Cerebellar cortex (tissue), 1 donor: ENCODE results near the gene PRM3.

Source experiments
- DNase-seq: peaks from one replicate; pipeline ENCODE4 v3.0.0-alpha.2; 2015; ENCODE audit warnings: low spot score

The PRM3 gene

DNA sequence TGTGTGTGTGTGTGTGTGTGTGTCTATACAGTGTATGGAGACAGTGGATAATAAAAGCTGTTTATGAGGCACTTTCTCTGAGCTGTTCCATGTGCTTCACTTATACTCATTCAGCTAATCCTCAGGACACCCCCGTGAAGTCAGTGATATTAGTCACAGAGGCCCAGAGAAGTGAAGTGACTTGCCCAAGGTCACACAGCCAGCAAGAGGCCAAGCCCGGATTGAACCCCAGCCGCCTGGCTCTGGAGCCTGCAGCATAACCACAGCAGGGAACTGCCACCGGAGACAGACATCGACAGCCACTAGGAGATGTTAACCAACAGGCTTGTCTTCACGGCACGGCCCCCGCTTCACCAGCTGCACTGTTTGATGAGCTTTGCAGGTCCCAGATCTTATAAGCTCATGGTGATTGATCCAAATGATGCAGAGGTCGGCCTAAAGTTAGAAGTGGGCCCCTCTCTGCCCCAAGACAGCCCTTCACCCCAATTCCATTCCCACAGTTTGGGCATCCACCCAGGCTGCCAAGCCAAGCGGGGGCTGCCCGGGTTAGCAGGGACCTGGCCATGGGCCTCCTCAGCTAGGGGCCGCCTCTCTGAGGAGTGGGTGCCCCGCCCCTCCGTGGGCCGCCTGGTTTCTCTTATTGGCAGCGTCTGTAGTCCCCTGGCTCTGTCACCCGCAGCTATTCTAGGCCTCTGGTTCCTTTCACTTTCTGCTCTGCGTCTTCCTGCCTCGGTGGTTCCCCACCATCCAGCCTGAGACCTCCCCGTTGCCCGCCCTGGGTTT, 48.3 kb downstream of the PRM3 start:
- DNase-seq, result no peak

- DNase-seq, result peak; percentile 88
These were observed 49.1 kb downstream of the PRM3 start for GRCh38 chr16:11224096-11224893.
